Measurements from ENCODE around the gene CCNF.

Gene CCNF

DNA sequence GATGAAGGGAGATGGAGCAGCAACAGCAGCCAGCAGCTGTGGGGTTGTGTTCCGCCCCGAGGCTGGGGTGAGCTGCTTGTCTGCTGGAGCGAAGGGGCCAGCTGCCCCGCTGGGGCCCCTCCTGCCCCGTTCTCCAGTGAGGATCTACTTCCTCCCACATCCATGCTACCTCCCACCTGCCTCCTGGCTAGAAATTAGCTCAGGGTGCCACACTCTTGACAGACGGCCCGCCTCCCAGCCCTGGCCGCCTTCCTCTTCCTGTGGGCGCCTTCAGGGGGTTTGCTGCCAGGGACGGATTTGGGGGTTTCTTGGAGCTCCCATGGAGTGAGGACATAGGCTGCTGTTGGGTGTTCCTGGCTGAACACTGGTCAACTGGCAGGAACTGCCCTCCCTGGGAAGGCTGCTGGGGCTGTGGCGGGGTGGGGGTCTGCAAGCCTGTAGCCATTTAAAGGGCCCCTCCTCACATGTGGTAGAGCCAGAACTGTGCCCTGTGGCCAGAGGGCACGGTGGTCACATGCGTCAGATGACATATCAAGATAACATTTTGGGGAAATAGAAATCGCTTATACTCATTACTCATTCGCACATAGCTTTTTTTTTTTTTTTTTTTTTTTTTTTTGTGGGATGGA, 58.8 kb downstream of the CCNF start:
- no peak for ATAC-seq

DNA sequence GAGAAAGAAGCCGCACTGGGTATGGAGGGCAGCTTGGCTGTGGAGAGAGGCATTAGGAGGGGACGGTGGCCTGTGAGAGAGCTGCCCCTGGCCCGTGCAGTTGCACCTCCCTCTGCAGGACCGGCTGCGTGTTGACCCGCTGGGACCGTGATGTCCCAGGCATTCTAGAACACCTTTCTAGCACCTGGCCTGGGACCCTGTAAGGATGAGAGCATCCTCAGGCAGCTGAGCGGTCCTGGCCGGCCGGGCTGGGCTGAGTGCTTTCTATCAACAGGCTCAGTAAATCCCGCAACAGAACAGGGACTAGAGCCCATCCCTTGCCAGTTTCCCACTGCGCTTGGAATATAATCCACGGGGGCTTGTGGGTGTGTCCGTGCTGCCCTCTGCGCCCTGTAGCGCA, 60.3 kb downstream of the CCNF start:
- ATAC-seq = no peak

- no peak for ATAC-seq
Observed at GRCh38 chr16:2490190-2491105, 61.2 kb downstream of the CCNF start.

- no peak for ATAC-seq
Observed at GRCh38 chr16:2492292-2492691, 63.0 kb downstream of the CCNF start.

DNA sequence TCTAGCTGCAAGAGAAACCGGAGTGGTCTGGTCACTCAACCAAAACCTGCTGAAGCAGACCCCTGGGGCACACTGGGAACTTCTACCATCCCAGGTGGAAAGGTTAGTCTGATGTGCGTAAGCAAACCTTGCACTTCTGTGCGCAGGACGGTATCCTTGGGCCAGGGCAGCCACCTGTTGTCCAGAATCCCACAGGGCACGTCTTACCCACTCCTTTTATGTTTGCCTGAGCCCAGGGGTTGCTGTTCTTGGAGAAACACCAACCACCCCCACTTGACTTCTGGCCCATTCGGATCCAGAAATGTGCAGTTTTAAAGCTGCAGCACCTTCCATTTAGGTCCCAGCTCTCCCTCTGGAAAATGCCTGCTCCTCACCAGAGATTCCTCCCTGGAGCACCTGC, 64.4 kb downstream of the CCNF start:
- no peak for ATAC-seq

DNA sequence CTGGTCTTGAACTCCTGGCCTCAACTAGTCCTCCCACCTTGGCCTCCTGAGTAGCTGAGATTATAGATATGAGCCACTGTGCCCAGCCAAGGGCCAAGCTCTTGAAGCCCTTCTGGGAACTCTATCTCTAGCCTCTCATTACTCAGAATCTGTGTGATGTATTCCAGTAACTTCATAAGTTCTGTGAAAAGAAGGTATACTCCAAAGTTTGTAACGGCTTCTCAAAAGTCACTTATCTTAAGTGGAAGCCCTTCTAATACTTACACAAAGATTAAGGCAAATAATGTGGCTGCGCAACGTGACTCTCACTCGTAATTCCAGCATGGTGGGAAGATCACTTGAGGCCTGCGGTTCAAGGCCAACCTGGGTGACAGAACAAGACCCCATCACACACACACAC, 65.4 kb downstream of the CCNF start:
- no peak for ATAC-seq

GRCh38 chr16:2495041-2495440, 65.8 kb downstream of the CCNF start:
- ATAC-seq = no peak

GRCh38 chr16:2496223-2497115, 67.2 kb downstream of the CCNF start:
- ATAC-seq = no peak

- ATAC-seq = no peak
Observed at GRCh38 chr16:2497116-2497630, 67.9 kb downstream of the CCNF start.

- no peak for ATAC-seq
Observed at GRCh38 chr16:2497695-2498484, 68.6 kb downstream of the CCNF start.

- no peak for ATAC-seq
Observed at GRCh38 chr16:2498531-2499253, 69.4 kb downstream of the CCNF start.

DNA sequence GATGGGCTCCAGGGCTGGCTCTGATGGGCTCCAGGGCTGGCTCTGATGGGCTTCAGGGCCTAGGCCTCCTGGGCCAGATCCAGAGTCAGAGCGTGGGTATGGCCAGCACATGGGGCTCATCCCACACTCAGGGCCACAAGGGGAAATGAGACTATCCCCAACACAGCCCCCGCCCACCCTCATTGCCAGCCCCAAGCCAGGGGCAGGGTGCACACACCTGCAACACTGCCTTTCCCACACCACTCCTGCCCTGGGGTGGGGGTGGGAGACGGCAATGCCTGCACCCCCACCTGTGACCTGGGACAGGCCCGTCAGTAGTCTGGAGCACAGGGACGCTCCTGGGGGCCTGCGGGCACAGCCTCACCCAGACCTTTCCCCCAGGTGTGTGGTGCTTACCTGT, 70.2 kb downstream of the CCNF start:
- ATAC-seq = no peak

GRCh38 chr16:2499890-2500429, 70.7 kb downstream of the CCNF start:
- no peak for ATAC-seq

DNA sequence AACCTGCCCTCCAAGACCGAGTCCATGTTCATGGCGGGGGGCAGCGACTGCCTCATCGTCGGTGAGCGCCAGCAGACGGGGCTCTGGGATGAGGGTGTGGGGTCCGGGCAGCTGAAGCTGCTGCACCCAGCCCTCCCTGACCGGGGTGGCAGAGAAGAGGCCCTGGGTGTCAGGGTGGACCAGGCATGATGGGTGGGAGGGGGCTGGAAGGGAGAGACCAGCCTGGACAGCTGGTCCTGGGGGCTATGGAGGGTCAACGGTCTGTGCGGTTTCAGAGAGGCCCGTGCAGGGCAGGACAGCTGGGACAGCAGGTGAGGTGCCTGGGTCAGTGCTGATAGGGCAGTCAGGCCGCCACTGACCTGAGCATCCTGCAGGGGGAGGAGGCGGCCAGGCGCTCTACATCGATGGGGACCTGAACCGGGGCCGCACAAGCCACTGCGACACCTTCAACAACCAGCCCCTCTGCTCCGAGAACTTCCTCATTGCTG, 71.2 kb downstream of the CCNF start:
- ATAC-seq = no peak

DNA sequence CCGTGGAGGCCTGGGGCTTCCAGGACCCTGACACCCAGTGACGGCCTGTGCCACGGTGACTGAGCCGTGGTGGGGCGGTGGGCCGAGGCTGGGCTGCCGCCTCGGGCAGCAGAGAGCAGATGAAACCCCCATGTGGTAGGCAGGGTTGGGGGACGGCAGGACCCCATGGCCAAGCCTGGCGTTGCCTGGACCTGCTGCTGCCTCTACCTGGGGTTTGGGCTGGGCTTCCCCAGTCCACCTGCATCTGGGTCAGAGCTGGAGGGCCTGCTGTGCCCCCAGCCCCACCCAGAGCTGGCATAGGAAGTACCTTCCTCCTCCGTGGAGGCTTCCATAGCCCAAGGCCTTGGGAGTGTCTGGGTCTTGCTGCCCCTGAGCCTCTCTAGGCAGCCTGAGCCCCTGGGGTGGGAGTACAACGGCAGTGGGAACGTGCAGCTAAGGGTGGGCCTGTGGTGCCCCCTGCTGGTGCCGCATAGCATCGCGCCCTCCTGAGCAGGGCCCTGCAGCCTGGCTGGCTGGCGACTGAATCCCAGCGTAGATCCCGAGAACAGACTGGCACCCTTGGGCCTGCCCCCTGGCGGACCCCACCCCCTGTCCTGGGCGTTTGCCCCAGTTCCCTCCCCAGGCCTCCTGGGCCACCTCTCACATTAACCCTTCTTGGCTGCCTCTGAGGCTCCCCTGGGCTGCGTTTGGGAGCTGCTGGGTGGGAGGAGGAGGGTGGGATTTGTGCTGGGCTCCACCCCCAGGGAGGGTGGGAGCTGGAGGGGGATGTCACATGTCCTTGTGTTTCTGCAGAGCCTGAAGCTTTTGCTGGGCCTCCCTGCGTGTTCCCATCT, 71.9 kb downstream of the CCNF start:
- ATAC-seq = peak; percentile 92 to 98

GRCh38 chr16:2501946-2502895, 73.0 kb downstream of the CCNF start:
- ATAC-seq = no peak

GRCh38 chr16:2505695-2506094, 76.4 kb downstream of the CCNF start:
- ATAC-seq = no peak

GRCh38 chr16:2507052-2507659, 77.9 kb downstream of the CCNF start:
- ATAC-seq = peak; percentile 39 to 43
